ENCODE results near the gene CYP39A1.

Gene CYP39A1

GRCh38 chr6:46504242-46504641 is 148.4 kb downstream of the CYP39A1 start:
- TF ChIP-seq TAF1 (IDR thresholded peaks at IDR 0.05; ENCODE audit: borderline replicate concordance, insufficient read depth, low read length) (no peak), REST (IDR thresholded peaks at IDR 0.05; ENCODE audit: insufficient read depth in 1 of 2, low read depth in 2 of 2, low read length in 2 of 2) (no peak), SIN3A (IDR thresholded peaks at IDR 0.05; ENCODE audit: borderline replicate concordance, insufficient read depth, low read length) (no peak), FOXP2 (optimal IDR thresholded peaks at IDR 0.05; ENCODE audit: borderline replicate concordance, extremely low read depth, extremely low read length, insufficient read depth) (no peak), POLR2AphosphoS5 (IDR thresholded peaks at IDR 0.05; ENCODE audit: low read depth, low read length) (no peak)

- TF ChIP-seq REST (IDR thresholded peaks at IDR 0.05; ENCODE audit: insufficient read depth in 1 of 2, low read depth in 2 of 2, low read length in 2 of 2) (no peak), TAF1 (IDR thresholded peaks at IDR 0.05; ENCODE audit: borderline replicate concordance, insufficient read depth, low read length) (no peak), POLR2AphosphoS5 (IDR thresholded peaks at IDR 0.05; ENCODE audit: low read depth, low read length) (no peak), SIN3A (IDR thresholded peaks at IDR 0.05; ENCODE audit: borderline replicate concordance, insufficient read depth, low read length) (no peak), FOXP2 (optimal IDR thresholded peaks at IDR 0.05; ENCODE audit: borderline replicate concordance, extremely low read depth, extremely low read length, insufficient read depth) (no peak)
Measured at GRCh38 chr6:46502486-46503119, 150.0 kb downstream of the CYP39A1 start.

GRCh38 chr6:46501136-46502089 is 151.2 kb downstream of the CYP39A1 start:
- TF ChIP-seq SIN3A (IDR thresholded peaks at IDR 0.05; ENCODE audit: borderline replicate concordance, insufficient read depth, low read length) = no peak

- TF ChIP-seq REST (IDR thresholded peaks at IDR 0.05; ENCODE audit: insufficient read depth in 1 of 2, low read depth in 2 of 2, low read length in 2 of 2) = no peak
- TF ChIP-seq TAF1 (IDR thresholded peaks at IDR 0.05; ENCODE audit: borderline replicate concordance, insufficient read depth, low read length) = no peak
- TF ChIP-seq FOXP2 (optimal IDR thresholded peaks at IDR 0.05; ENCODE audit: borderline replicate concordance, extremely low read depth, extremely low read length, insufficient read depth) = no peak
- no peak for TF ChIP-seq POLR2AphosphoS5 (IDR thresholded peaks at IDR 0.05; ENCODE audit: low read depth, low read length)
- TF ChIP-seq SIN3A (IDR thresholded peaks at IDR 0.05; ENCODE audit: borderline replicate concordance, insufficient read depth, low read length) = no peak
Measured at GRCh38 chr6:46500382-46500781, 152.2 kb downstream of the CYP39A1 start.
